Ovary (tissue), 9 donors: Measurements from ENCODE around the gene APBB1. TPM values are rescaled to one million over a fixed set of nuclear protein-coding genes. Genes with fewer than 3 reads are reported as not detected.

ENCODE experiments used
- DNase-seq, 5 donors: peaks; one replicate each; pipeline ENCODE4 v3.0.0-alpha.2; 2019 to 2020
- H3K27ac ChIP-seq, 2 donors: fragments of 200-600 bp; one replicate each; pipeline versions ENCODE4 v1.5.1 to v1.8.0; 2019 to 2022
- H3K27me3 ChIP-seq: fragments of 200-600 bp; one replicate; pipeline ENCODE4 v1.8.0; 2022
- H3K36me3 ChIP-seq: fragments of 200-600 bp; sonication (generic); one replicate; pipeline ENCODE4 v1.5.1; 2019
- H3K4me1 ChIP-seq: one replicate; pipeline ENCODE4 v1.8.1; 2013; ENCODE audit warnings: mild to moderate bottlenecking, moderate library complexity; ENCODE audit not compliant: insufficient read depth
- H3K4me3 ChIP-seq: fragments of 200-600 bp; sonication (generic); one replicate; pipeline ENCODE4 v1.5.1; 2017
- H3K9me3 ChIP-seq, 2 donors: fragments of 200-600 bp in 1 of 2; sonication (generic) in 1 of 2; one replicate each; pipeline versions ENCODE4 v1.5.1 to v1.8.1; 2013 to 2019; ENCODE audit warnings: mild to moderate bottlenecking in 1 of 2, moderate library complexity in 1 of 2
- CTCF ChIP-seq, 3 donors: fragments of 450-650 bp in 2 of 3; fragments of 200-600 bp in 1 of 3; IDR thresholded peaks; one replicate each; pipeline versions ENCODE4 v1.5.1 to v1.8.0; 2016 to 2022; ENCODE audit warnings: antibody characterized with exemption in 3 of 3, mild to moderate bottlenecking in 1 of 3
- EP300 ChIP-seq: sonication (generic); formaldehyde crosslinking; IDR thresholded peaks from one replicate; pipeline ENCODE4 v1.6.1; 2017; ENCODE audit warnings: antibody characterized with exemption
- POLR2A ChIP-seq: fragments of 450-650 bp; IDR thresholded peaks from one replicate; pipeline ENCODE4 v1.6.1; 2017; ENCODE audit warnings: antibody characterized with exemption, mild to moderate bottlenecking, moderate library complexity
- WGBS, 3 donors: extraction: QIAGEN DNeasy Blood & Tissue Kit in 1 of 3; methylation state at CpG; one replicate each; pipeline versions ENCODE4 v1.1.5 to v1.1.7; 2013 to 2017; 5-methylcytosine and 5-hydroxymethylcytosine counted together
- intact Hi-C, 4 donors: fragments of 100-400 bp; cut with DNase I; formaldehyde crosslinking; loops; one replicate each; pipeline versions ENCODE4 v1.11.0 to v1.15.1; 2022 to 2023
- polyA plus RNA-seq, 2 donors: library from polyadenylated mRNA; stranded (reverse); fragments of 200-250 nt in 1 of 2; fragments of 350-450 nt in 1 of 2; fragmentation: Illumina TruSeq in 1 of 2; extraction: RNeasy Lipid Tissue Mini Kit (QIAGEN cat#74804) in 1 of 2; gene quantifications; one replicate each; pipeline ENCODE4 v1.2.3, GENCODE V29; 2013 to 2014
- total RNA-seq, 7 donors: library from RNA; depleted of rRNA in 2 of 7; stranded (reverse); fragments of >200 nt in 2 of 7; fragmentation: NEBNext Ultra II Directional in 3 of 7; extraction: Animal tissue kit (Norgen Biotek cat#: 25700) in 3 of 7; gene quantifications; one replicate each; pipeline versions ENCODE4 v1.1.0 to v1.2.4, GENCODE V29; 2016 to 2023
- donor health status: DM: no; HTN: no; CAD: no; lungs with moderate emphysema.
- donor health status: DM: no; HTN: no; CAD: no.
- donor health status: Bipolar disorder and iron deficiency.
- donor health status: DM: yes; HTN: yes; CAD: no.
- donor health status: DM: no; HTN: no; CAD: no.
- donor health status: DM: yes; HTN: yes; CAD: no.

APBB1 gene
- total and polyA plus RNA-seq, 9 donors = 34.1 to 90.9 (median 59.9) TPM

DNA sequence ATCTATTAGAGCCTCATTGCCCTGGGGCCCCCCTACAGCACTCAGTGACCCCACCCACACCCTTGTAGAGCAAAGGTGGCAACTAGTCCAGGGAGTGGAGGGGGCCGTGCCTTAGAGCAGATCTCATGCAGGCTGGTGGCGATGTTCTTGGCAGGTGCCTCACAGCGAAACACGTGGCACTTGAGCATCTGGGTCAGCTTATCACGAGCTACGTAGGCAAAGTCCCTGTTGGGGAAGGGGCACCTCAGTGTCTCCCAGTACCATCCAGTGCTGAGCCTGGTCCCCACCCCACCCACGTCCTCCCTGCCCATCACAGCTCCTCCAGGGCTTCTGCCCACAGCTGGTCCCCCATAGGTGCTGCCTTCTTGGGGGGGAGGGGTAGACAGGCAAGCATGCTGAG, 17.4 kb downstream of the APBB1 start:
- Histone ChIP-seq H3K27ac (no peak overlapping the region), H3K9me3 (no peaks in the 10 kb centered on the region), H3K4me1 (peaks cover 12% of the 10 kb centered on the region), H3K4me3 (no peak overlapping the region), H3K27me3 (no peaks in the 10 kb centered on the region), H3K36me3 (no peaks in the 10 kb centered on the region)
- TF ChIP-seq POLR2A (no peak), EP300 (no peak), CTCF (IDR thresholded peaks at IDR 0.05) (no peak)
- DNase-seq = no peak
- 91 to 98% (median 93%) methylated on average over 7 of the region's 7 CpGs for WGBS, 3 donors
- intact Hi-C loops = no loop called here

DNA sequence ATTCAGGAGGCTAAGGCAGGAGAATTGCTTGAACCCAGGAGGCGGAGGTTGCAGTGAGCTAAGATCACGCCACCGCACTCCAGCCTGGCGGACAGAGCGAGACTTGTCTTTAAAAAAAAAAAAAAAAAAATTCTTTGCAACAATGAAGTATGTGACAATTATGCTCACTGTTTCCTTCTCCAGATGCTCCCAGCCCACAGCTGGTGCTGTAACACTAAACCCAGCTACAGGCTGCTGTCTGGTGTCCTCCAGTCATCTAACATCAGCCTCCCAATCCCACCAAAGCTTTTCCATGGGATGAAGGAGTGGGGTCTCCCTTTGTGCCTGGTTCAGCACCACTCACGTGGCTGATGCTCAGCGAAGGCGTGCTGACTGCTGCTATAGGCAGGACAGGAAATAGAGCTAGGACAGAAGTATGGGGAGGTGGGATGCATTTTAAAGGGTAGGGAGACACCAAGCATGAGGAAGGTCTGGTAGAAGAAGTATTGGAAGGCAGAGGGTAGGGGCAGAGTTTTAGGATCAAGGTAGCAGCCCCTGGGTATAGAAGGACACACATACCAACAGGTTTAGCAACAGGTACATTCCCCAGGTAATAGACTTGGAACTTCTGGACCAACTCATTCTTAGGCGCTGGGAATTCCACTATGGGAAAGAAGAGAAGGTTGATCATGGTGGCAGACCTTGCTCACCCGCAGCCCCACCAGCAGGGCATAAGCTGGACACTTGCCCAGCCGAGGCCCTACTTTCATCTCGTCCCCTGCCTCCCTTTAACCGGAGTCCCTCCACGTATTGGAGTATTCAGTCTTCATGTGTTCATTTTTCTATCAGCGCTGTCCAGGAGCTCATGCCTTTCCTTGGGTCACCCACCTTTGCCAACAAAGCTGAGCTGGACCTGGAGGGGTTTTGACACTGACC, 18.2 kb downstream of the APBB1 start:
- TF ChIP-seq CTCF (IDR thresholded peaks at IDR 0.05) = no peak
- TF ChIP-seq EP300 = no peak
- no peak for TF ChIP-seq POLR2A
- WGBS, 3 donors = 95 to 97% (median 97%) methylated on average over 15 of the region's 15 CpGs
- Histone ChIP-seq H3K27ac (no peak overlapping the region), H3K36me3 (no peaks in the 10 kb centered on the region), H3K4me1 (peaks cover 12% of the 10 kb centered on the region), H3K27me3 (no peaks in the 10 kb centered on the region), H3K9me3 (no peaks in the 10 kb centered on the region), H3K4me3 (no peak overlapping the region)
- intact Hi-C loops = no loop called here
- DNase-seq = no peak

GRCh38 chr11:6397636-6398035, 21.3 kb downstream of the APBB1 start:
- H3K9me3 ChIP-seq = no peaks in the 10 kb centered on the region
- intact Hi-C loops = no loop called here
- no peaks in the 10 kb centered on the region for H3K36me3 ChIP-seq
- H3K27ac ChIP-seq = no peak overlapping the region
- H3K27me3 ChIP-seq = no peaks in the 10 kb centered on the region
- peaks cover 7% of the 10 kb centered on the region for H3K4me1 ChIP-seq
- TF ChIP-seq CTCF (IDR thresholded peaks at IDR 0.05) (no peak), EP300 (no peak), POLR2A (no peak)
- DNase-seq = no peak
- H3K4me3 ChIP-seq = no peak overlapping the region
- 6 to 15% (median 10%) methylated on average over 3 of the region's 3 CpGs for WGBS, 3 donors

DNA sequence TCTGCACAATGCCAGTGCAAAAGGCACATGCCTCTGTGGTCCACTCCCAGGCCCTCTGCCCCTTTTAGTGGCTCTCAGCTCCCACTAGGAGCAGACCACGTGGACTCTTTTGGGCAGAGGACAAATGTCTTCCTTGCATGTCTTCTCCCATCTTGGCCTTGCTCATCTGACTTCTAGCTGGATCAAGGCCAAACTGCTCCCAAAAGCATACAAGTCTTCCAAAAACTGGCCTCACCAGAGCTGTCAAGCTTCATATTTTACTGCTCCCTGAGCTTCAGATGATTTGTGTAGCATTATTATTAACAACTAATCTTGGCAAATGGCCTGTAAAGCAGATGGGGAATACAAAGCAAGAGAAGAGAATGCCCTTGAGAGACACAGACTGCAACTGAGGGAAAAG, 21.7 kb downstream of the APBB1 start:
- no peak for DNase-seq
- TF ChIP-seq EP300 (no peak), CTCF (IDR thresholded peaks at IDR 0.05) (no peak), POLR2A (no peak)
- Histone ChIP-seq H3K27ac (no peak overlapping the region), H3K4me3 (no peak overlapping the region), H3K27me3 (no peaks in the 10 kb centered on the region), H3K4me1 (peaks cover 7% of the 10 kb centered on the region), H3K36me3 (no peaks in the 10 kb centered on the region), H3K9me3 (no peaks in the 10 kb centered on the region)
- 16 to 23% (median 21%) methylated on average over 1 of the region's 1 CpG for WGBS, 3 donors
- intact Hi-C loops = no loop called here
